PFSK-1 (cell line): Measurements from ENCODE around the gene ZNF823.

ENCODE experiments used
- POLR2AphosphoS5 ChIP-seq: IDR thresholded peaks from 2 replicates; pipeline ENCODE4 v1.6.1; 2012; ENCODE audit warnings: low read depth, mild to moderate bottlenecking, control low read depth, low read length, moderate library complexity
- SIN3A ChIP-seq: IDR thresholded peaks from 2 replicates; pipeline ENCODE4 v1.6.1; 2012; ENCODE audit warnings: mild to moderate bottlenecking, low read length, moderate library complexity, borderline replicate concordance; ENCODE audit not compliant: insufficient read depth
- TAF1 ChIP-seq: IDR thresholded peaks from 2 replicates; pipeline ENCODE4 v1.6.1; 2012; ENCODE audit warnings: low read length, control low read depth, borderline replicate concordance; ENCODE audit not compliant: insufficient read depth

DNA sequence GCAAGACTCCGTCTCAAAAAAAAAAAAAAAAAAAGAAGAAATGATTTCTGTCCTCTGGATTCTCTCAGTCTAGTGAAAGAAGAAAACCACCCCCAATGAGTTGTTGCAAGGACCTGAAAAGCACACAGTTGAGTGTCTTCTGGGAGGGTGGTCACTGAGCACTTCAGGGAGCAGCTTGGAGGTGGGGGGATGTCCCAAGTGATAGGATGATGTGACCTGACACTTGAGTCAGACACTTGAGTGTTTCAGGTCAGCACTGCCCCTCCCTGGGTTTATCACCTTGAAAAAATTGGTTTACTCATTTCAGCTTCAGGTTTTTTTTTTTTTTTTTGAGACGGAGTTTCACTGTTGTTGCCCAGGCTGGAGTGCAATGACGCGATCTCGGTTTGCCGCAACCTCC is 63.2 kb downstream of the ZNF823 start:
- TF ChIP-seq SIN3A (no peak), POLR2AphosphoS5 (no peak), TAF1 (no peak)
